Thoracic aorta (tissue), 2 donors: ENCODE results near the gene CDK4. TPM values are rescaled to one million over a fixed set of nuclear protein-coding genes. Genes with fewer than 3 reads are reported as not detected.

Experiments
- ATAC-seq: fragments of 150-250 bp; one replicate; pipeline ENCODE4 v1.8.0; 2017; ENCODE audit warnings: low read depth; ENCODE audit not compliant: insufficient number of reproducible peaks, low FRiP score
- DNase-seq: peaks from one replicate; pipeline ENCODE4 v3.0.0-alpha.2; 2020; ENCODE audit warnings: low spot score
- H3K27ac ChIP-seq, 2 donors: fragments of 200-600 bp; sonication (generic); 1 replicate in 1 of 2; 2 replicates in 1 of 2; pipeline ENCODE4 v1.5.1; 2016; ENCODE audit warnings: mild to moderate bottlenecking in 2 of 2, moderate library complexity in 2 of 2
- H3K27me3 ChIP-seq: fragments of 200-600 bp; sonication (generic); replicated peaks from 2 replicates; pipeline ENCODE4 v1.6.0; 2016; ENCODE audit warnings: mild to moderate bottlenecking; ENCODE audit not compliant: insufficient read depth
- H3K36me3 ChIP-seq: fragments of 200-600 bp; sonication (generic); one replicate; pipeline ENCODE4 v1.5.1; 2016
- H3K4me1 ChIP-seq, 2 donors: fragments of 200-600 bp; sonication (generic); 1 replicate in 1 of 2; 2 replicates in 1 of 2; pipeline versions ENCODE4 v1.5.1 to v1.6.0; 2016; ENCODE audit warnings: low read depth in 2 of 2, mild to moderate bottlenecking in 1 of 2; ENCODE audit not compliant: control insufficient read depth in 1 of 2
- H3K4me3 ChIP-seq: fragments of 200-600 bp; sonication (generic); 2 replicates; pipeline ENCODE4 v1.5.1; 2016; ENCODE audit warnings: mild to moderate bottlenecking
- H3K9me3 ChIP-seq: fragments of 200-600 bp; sonication (generic); 2 replicates; pipeline ENCODE4 v1.5.1; 2016
- CTCF ChIP-seq: fragments of 200-600 bp; sonication (generic); IDR thresholded peaks from one replicate; pipeline ENCODE4 v1.5.1; 2019; ENCODE audit warnings: antibody characterized with exemption
- total RNA-seq, 2 donors: library from RNA; depleted of rRNA; stranded (reverse); fragments of >200 nt; gene quantifications; one replicate each; pipeline versions ENCODE4 v1.1.0 to v1.2.3, GENCODE V29; 2016

The CDK4 gene
- total RNA-seq, 2 donors from 2014 or later: 52.3 to 72.8 TPM

DNA sequence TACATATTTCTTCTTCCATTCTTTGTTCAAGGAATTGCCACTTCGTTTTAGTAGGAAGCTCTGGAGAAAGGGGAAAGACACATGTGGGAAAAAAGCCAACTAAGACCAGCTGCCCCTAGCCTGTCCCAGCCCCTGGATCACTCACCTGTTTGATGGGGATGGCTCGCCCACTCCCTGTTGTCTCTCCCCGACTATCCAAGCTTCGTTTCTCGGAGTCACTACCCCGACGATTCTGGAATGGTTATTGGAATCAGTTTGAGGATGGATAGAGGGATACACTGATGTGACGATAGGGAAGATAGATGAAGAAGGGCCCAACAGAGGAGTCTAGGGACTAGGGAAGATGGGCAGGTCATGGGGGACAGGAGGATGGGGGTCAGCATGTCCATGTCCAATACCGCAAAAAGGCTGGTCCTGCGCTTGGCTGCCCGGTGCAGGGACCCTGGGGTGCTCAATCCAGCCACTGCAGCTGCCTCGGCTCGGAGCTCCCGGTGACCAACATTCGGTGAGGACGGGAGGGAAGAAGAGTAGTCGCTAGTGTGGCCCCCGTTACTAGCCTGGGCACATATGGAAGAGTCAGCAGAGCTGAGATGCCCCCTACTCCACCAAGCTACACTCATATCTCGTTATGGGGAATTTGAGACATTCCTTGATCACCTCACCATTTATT is 20.6 kb downstream of the CDK4 start:
- no peak for TF ChIP-seq CTCF
- Histone ChIP-seq H3K27me3 (peaks cover 8% of the 10 kb centered on the region), H3K36me3 (no peaks in the 10 kb centered on the region), H3K4me3 (no peak overlapping the region), H3K27ac (no peak overlapping the region), H3K9me3 (no peaks in the 10 kb centered on the region), H3K4me1 (peaks cover 7 to 23% of the 10 kb centered on the region in 2 donors)
- DNase-seq: no peak
- no peak for ATAC-seq

- no peak overlapping the region for H3K4me3 ChIP-seq
- no peak for ATAC-seq
- TF ChIP-seq CTCF: no peak
Observed at GRCh38 chr12:57730336-57731067, 21.6 kb downstream of the CDK4 start.

DNA sequence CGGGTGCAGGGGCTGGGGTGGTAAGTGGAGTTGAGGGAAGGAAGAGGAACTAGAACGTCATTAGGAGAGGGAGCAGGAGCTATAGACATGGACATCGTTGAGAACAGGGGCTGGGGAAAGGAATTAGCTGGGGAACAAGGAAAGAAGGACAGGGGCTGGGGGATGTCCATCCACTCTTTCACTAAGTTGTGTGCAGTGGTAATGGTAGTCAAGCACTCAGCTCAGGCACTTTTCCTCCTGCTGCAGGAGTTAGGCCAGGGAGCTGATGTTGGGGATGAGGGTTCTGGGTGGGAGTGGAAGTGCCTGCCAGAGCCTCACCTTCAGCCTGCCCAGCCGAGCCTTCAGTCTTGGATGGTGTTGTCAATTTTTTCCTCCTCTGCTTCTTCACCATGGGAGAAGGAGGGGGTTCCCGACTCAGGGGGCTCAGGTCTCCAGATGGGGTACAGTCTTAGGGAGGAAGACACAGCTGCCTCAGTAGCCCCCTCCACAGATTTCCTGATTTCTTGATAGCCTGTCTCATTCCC is 22.7 kb downstream of the CDK4 start:
- H3K4me3 ChIP-seq: no peak overlapping the region
- TF ChIP-seq CTCF: no peak
- ATAC-seq (no peak), DNase-seq (no peak)
- H3K4me1 ChIP-seq: peaks cover 0 to 19% of the 10 kb centered on the region in 2 donors
- H3K36me3 ChIP-seq: no peaks in the 10 kb centered on the region
- no peak overlapping the region for H3K27ac ChIP-seq
- no peaks in the 10 kb centered on the region for H3K9me3 ChIP-seq
- H3K27me3 ChIP-seq: no peaks in the 10 kb centered on the region

More at GRCh38 chr12:57730336-57731067, 21.6 kb downstream of the CDK4 start:
- Histone ChIP-seq H3K27ac (no peak overlapping the region), H3K9me3 (no peaks in the 10 kb centered on the region), H3K4me1 (peaks cover 0 to 21% of the 10 kb centered on the region in 2 donors), H3K36me3 (no peaks in the 10 kb centered on the region), H3K27me3 (no peaks in the 10 kb centered on the region)
- no peak for DNase-seq

GRCh38 chr12:57727758-57728395 is 24.2 kb downstream of the CDK4 start:
- Histone ChIP-seq H3K36me3 (no peaks in the 10 kb centered on the region), H3K9me3 (no peaks in the 10 kb centered on the region), H3K27ac (no peak overlapping the region), H3K27me3 (no peaks in the 10 kb centered on the region), H3K4me1 (peaks cover 0 to 19% of the 10 kb centered on the region in 2 donors), H3K4me3 (no peak overlapping the region)
- no peak for TF ChIP-seq CTCF
- ATAC-seq (no peak), DNase-seq (no peak)
